ENCODE results near the gene PFKP.

GRCh38 chr10:3060481-3060889, 6.9 kb upstream of the PFKP start:
- TF ChIP-seq RFX5 (IDR thresholded peaks at IDR 0.05) (no peak), POLR2A (IDR thresholded peaks at IDR 0.05; ENCODE audit: low read length) (no peak), EP300 (IDR thresholded peaks at IDR 0.05) (no peak), CEBPB (IDR thresholded peaks at IDR 0.05) (no peak), MAX (IDR thresholded peaks at IDR 0.05) (no peak), MAFK (IDR thresholded peaks at IDR 0.05; ENCODE audit: partially characterized antibody) (peak; percentile 24), RAD21 (conservative IDR thresholded peaks at IDR 0.05 in 1 of 2, IDR thresholded peaks at IDR 0.05 in 1 of 2) (no peak), CHD2 (IDR thresholded peaks at IDR 0.05; ENCODE audit: low read length, partially characterized antibody) (no peak), HOXB5 (CRISPR knock-in tag; IDR thresholded peaks at IDR 0.05) (no peak), TP53 (CRISPR knock-in tag; IDR thresholded peaks at IDR 0.05) (no peak)
- TF ChIP-seq, protein P1, sequence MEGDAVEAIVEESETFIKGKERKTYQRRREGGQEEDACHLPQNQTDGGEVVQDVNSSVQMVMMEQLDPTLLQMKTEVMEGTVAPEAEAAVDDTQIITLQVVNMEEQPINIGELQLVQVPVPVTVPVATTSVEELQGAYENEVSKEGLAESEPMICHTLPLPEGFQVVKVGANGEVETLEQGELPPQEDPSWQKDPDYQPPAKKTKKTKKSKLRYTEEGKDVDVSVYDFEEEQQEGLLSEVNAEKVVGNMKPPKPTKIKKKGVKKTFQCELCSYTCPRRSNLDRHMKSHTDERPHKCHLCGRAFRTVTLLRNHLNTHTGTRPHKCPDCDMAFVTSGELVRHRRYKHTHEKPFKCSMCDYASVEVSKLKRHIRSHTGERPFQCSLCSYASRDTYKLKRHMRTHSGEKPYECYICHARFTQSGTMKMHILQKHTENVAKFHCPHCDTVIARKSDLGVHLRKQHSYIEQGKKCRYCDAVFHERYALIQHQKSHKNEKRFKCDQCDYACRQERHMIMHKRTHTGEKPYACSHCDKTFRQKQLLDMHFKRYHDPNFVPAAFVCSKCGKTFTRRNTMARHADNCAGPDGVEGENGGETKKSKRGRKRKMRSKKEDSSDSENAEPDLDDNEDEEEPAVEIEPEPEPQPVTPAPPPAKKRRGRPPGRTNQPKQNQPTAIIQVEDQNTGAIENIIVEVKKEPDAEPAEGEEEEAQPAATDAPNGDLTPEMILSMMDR (IDR thresholded peaks at IDR 0.05): no peak

All from A549 (cell line).